Mucosa of descending colon (tissue), 3 donors: ENCODE results near the gene GOLM1. TPM values are rescaled to one million over a fixed set of nuclear protein-coding genes. Genes with fewer than 3 reads are reported as not detected.
A peak's percentile ranks its signal among the peaks of the same experiment; 100 is the strongest.
"Not testable (repeated sequence)": the region's sequence is repeated elsewhere in the genome, so short reads cannot be mapped to it uniquely, and the experiment has no call there.

Experiments
- ATAC-seq: fragments of 200-7000 bp; cut with Tn5 transposase; one replicate; pipeline ENCODE4 v1.9.1; 2020; ENCODE audit warnings: mild to moderate bottlenecking, moderate library complexity
- DNase-seq, 3 donors: peaks; one replicate each; pipeline ENCODE4 v3.0.0-alpha.2; 2020
- H3K36me3 ChIP-seq: fragments of 200-600 bp; one replicate; pipeline ENCODE4 v1.8.0; 2021; ENCODE audit warnings: low read depth, mild to moderate bottlenecking
- H3K4me1 ChIP-seq: fragments of 200-600 bp; one replicate; pipeline ENCODE4 v1.8.0; 2021; ENCODE audit warnings: low read depth, mild to moderate bottlenecking
- H3K4me3 ChIP-seq: fragments of 200-600 bp; one replicate; pipeline ENCODE4 v1.8.0; 2021; ENCODE audit warnings: mild to moderate bottlenecking
- H3K9me3 ChIP-seq: fragments of 200-600 bp; one replicate; pipeline ENCODE4 v1.8.0; 2021; ENCODE audit warnings: mild to moderate bottlenecking
- intact Hi-C, 2 donors: fragments of 100-400 bp; cut with DNase I in 1 of 2; cut with micrococcal nuclease in 1 of 2; formaldehyde crosslinking; loops; one replicate each; pipeline versions ENCODE4 v1.11.0 to v1.11.1; 2022; cut with DNase I, micrococcal nuclease
- total RNA-seq, 3 donors: library from RNA; stranded (reverse); fragmentation: NEBNext Ultra II Directional in 2 of 3; extraction: Animal tissue kit (Norgen Biotek cat#: 25700) in 2 of 3; gene quantifications; one replicate each; pipeline versions ENCODE4 v1.2.1 to v1.2.4, GENCODE V29; 2021 to 2023
- TF ChIP-seq, protein P1 (sequence below): fragments of 200-600 bp; IDR thresholded peaks from one replicate; pipeline ENCODE4 v1.8.0; 2022; ENCODE audit warnings: antibody characterized with exemption, mild to moderate bottlenecking
- donor health status: DM: no; HTN: no; CAD: no; lungs with moderate emphysema.
- donor health status: DM: no; HTN: no; CAD: no.
- donor health status: DM: no; HTN: yes; CAD: no.

Gene GOLM1
- total RNA-seq, 3 donors from 2014 or later: 172 to 414 (median 333) TPM

DNA sequence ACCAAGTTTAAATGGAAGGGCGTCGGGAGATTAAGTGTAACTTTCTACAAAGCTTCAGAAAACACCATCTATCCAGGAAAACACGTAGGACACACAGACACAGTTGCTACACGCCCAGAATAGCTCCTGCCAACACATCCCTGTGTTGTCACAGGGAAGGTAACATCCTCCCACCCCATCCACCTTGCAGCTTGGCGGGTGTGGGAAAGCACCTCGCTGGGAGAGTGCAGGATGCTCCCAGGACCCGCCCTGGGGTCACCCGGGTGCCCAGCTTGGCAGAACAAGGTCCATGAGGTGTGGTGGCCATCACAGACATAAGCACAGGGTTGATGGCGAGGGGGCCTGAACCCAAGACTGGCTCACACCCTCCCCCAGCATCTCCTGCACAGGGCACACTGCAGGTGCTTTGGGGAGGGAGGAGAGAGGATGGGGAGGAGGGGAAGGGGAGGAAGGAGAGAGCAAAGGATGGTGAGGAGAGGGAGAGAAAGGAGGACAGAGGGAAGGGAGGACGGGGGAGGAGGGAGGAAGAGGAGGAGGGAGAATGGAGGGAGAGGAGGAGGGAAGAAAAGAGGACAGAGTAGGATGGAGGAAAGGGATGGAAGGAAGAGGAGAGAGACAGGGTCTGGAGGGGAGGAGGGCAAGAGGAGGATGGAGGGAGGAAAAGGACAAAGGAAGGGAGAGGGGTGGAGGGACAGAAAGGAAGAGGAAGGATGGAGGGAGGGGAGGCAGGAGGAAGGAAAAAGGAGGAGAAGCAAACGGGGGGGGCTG is 37.2 kb downstream of the GOLM1 start:
- TF ChIP-seq, protein P1, sequence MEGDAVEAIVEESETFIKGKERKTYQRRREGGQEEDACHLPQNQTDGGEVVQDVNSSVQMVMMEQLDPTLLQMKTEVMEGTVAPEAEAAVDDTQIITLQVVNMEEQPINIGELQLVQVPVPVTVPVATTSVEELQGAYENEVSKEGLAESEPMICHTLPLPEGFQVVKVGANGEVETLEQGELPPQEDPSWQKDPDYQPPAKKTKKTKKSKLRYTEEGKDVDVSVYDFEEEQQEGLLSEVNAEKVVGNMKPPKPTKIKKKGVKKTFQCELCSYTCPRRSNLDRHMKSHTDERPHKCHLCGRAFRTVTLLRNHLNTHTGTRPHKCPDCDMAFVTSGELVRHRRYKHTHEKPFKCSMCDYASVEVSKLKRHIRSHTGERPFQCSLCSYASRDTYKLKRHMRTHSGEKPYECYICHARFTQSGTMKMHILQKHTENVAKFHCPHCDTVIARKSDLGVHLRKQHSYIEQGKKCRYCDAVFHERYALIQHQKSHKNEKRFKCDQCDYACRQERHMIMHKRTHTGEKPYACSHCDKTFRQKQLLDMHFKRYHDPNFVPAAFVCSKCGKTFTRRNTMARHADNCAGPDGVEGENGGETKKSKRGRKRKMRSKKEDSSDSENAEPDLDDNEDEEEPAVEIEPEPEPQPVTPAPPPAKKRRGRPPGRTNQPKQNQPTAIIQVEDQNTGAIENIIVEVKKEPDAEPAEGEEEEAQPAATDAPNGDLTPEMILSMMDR: no peak
- Histone ChIP-seq H3K36me3 (no peaks in the 10 kb centered on the region), H3K4me1 (peaks cover 4% of the 10 kb centered on the region), H3K9me3 (no peaks in the 10 kb centered on the region), H3K4me3 (no peak overlapping the region)
- intact Hi-C loops: no loop called here
- ATAC-seq (peak; percentile 82), DNase-seq (peak; percentile 55 to 77 (median 67))

DNA sequence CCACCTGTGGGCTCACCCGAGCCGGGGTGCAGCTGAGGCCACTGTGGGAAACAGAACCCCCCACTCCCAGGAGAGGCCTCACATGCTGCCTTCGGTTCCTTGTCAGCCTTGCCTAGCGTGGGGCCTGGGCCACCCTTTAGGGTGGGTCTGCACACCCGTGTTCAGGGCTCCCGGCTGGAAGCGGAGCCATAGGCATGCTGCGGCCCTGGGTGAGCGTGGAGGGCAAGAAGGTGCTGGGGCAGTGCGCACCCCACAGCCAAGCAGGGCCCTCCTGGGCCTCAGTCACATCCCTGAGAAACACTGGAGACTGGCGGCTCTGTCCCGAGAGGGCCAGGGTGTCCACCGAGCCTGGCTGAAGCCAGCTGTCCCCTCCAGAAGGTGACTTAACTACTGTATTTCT is 41.9 kb downstream of the GOLM1 start:
- ATAC-seq: no peak
- intact Hi-C loops: no loop called here
- DNase-seq: no peak
- TF ChIP-seq, protein P1: no peak
- Histone ChIP-seq H3K9me3 (no peaks in the 10 kb centered on the region), H3K36me3 (no peaks in the 10 kb centered on the region), H3K4me3 (no peak overlapping the region), H3K4me1 (no peaks in the 10 kb centered on the region)

DNA sequence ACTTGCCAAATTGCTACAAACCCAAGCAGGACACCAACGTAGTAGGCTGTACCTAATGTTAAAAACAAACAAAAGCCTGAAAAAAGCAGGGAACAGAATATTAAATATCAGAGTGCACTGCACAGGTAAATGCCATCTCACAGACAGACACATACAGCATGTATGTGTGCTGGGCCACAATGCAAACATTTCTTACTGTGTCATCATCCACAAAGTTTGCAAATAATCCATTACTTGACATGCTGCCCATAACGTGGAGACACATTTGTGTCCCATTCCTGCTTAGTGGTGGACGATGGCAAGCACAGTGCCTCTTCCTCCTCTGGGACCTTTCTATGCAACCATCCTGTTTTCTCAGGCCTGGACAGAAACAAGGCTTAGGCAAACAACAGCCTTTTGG is 44.7 kb downstream of the GOLM1 start:
- H3K4me3 ChIP-seq: no peak overlapping the region
- no peaks in the 10 kb centered on the region for H3K36me3 ChIP-seq
- DNase-seq (no peak), ATAC-seq (no peak)
- H3K4me1 ChIP-seq: no peaks in the 10 kb centered on the region
- no peaks in the 10 kb centered on the region for H3K9me3 ChIP-seq
- TF ChIP-seq, protein P1: no peak
- intact Hi-C loops: no loop called here

DNA sequence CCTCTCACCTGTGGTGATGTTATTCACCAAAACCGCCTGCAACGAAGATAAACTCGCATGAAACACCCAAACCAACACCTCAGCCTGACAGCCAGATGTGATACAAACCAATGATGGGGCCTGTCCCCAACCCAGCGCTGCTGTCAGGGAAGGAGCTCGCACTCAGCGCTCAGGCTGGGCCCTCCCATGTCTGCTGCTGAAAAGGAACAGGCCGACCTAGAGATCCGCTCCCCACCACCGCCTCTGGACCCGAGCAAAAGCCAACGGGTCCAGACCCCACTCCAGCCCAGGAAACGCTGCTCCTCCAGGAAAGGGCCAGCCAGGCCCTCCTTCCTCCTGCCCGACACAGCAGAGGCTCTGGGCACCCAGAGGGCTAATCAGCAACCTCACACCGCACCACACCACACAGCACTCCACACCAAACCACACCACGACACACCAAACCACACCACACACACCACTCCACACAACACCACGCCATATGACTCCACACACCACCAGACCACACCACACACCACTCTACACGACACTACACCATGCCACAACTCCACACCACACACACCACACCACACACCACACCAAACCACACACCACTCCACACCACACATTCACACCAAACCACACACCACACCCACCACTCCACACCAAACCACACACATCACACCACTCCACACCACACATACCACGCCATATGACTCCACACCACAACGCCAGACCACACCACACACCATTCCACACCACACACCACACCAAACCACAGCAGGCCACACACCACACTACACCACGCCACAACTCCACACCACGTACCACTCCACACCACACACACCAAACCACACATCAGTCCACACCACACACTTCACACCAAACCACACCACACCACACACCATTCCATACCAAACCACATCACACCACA is 46.5 kb downstream of the GOLM1 start:
- DNase-seq (no peak), ATAC-seq (peak; percentile 18)
- Histone ChIP-seq H3K4me3 (no peak overlapping the region), H3K4me1 (no peaks in the 10 kb centered on the region), H3K36me3 (no peaks in the 10 kb centered on the region), H3K9me3 (no peaks in the 10 kb centered on the region)
- intact Hi-C loops: no loop called here
- TF ChIP-seq, protein P1: no peak

DNA sequence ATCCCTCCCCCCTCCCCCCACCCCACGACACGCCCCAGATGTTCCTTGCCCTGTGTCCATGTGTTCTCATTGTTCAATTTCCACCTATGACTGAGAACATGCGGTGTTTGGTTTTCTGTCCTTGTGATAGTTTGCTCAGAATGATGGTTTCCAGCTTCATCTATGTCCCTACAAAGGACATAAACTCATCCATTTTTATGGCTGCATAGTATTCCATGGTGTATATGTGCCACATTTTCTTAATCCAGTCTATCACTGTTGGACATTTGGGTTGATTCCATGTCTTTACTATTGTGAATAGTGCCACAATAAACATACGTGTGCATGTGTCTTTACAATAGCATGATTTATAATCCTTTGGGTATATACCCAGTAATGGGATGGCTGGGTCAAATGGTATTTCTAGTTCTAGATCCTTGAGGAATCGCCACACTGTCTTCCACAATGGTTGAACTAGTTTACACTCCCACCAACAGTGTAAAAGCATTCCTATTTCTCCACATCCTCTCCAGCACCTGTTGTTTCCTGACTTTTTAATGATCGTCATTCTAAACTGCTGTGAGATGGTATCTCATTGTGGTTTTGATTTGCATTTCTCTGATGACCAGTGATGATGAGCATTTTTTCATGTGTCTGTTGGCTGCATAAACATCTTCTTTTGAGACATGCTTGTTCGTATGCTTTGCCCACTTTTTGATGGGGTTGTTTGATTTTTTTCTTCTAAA is 51.2 kb downstream of the GOLM1 start:
- H3K9me3 ChIP-seq, intact Hi-C loops, H3K4me3 ChIP-seq, ATAC-seq, DNase-seq, H3K4me1 ChIP-seq, H3K36me3 ChIP-seq: not testable (repeated sequence)
